K562 (cell line): ENCODE measurements around the gene HAPLN2. TPM values are rescaled to one million over a fixed set of nuclear protein-coding genes. Genes with fewer than 3 reads are reported as not detected.

Experiments used
- EHMT2 ChIP-seq: fragments of 450-650 bp; IDR thresholded peaks from 2 replicates; pipeline ENCODE4 v1.6.1; 2018; ENCODE audit warnings: antibody characterized with exemption
- ETV1 ChIP-seq: fragments of 450-650 bp; conservative IDR thresholded peaks from 2 replicates; pipeline ENCODE4 v1.6.1; 2016; ENCODE audit warnings: missing genetic modification characterization, control low read depth, low read depth, missing compliant biosample characterization
- FIP1L1 ChIP-seq: fragments of 200-400 bp; formaldehyde crosslinking; IDR thresholded peaks from 2 replicates; pipeline ENCODE4 v1.6.1; 2018; ENCODE audit warnings: mild to moderate bottlenecking, low read depth, low read length; ENCODE audit not compliant: poor library complexity, severe bottlenecking
- GABPB1 ChIP-seq: sonication (generic); formaldehyde crosslinking; IDR thresholded peaks from 2 replicates; pipeline ENCODE4 v1.8.0; 2022; ENCODE audit warnings: mild to moderate bottlenecking, missing genetic modification reagents
- HNRNPH1 ChIP-seq: fragments of 200-400 bp; formaldehyde crosslinking; optimal IDR thresholded peaks from 2 replicates; pipeline ENCODE3; 2017; ENCODE audit warnings: low read depth, mild to moderate bottlenecking, low read length, moderate library complexity
- HNRNPL ChIP-seq: fragments of 200-400 bp; formaldehyde crosslinking; IDR thresholded peaks from 2 replicates; pipeline ENCODE4 v1.6.1; 2017; ENCODE audit warnings: low read depth, mild to moderate bottlenecking, low read length
- KLF6 ChIP-seq: fragments of 250-450 bp; sonication (Bioruptor Pico); IDR thresholded peaks from 2 replicates; pipeline ENCODE4 v1.4.0; 2020; ENCODE audit warnings: mild to moderate bottlenecking, moderate library complexity, borderline replicate concordance
- MLLT1 ChIP-seq, 2 experiments: fragments of 450-650 bp; IDR thresholded peaks; 2 replicates each; pipeline ENCODE4 v1.6.1; 2016
- NR1H2 ChIP-seq: sonication (generic); formaldehyde crosslinking; IDR thresholded peaks from 2 replicates; pipeline ENCODE4 v1.4.0; 2020; ENCODE audit warnings: mild to moderate bottlenecking, missing genetic modification reagents
- NR2C1 ChIP-seq, 2 experiments: fragments of 450-650 bp; IDR thresholded peaks; 2 replicates each; pipeline ENCODE4 v1.6.1; 2017; ENCODE audit warnings: mild to moderate bottlenecking in 2 of 2, antibody characterized with exemption in 1 of 2, inconsistent platforms in 1 of 2, missing compliant biosample characterization in 1 of 2, missing genetic modification characterization in 1 of 2
- NR2C2 ChIP-seq, 2 experiments: fragments of 200-800 bp in 1 of 2; sonication (Bioruptor generic) in 1 of 2; sonication (generic) in 1 of 2; formaldehyde crosslinking in 1 of 2; IDR thresholded peaks; 2 replicates each; pipeline versions ENCODE4 v1.6.1 to v1.8.0; 2016 to 2022; ENCODE audit warnings: mild to moderate bottlenecking in 1 of 2, missing compliant biosample characterization in 1 of 2, missing genetic modification characterization in 1 of 2, missing genetic modification reagents in 1 of 2
- POLR2A ChIP-seq: fragments of 450-650 bp; conservative IDR thresholded peaks from 2 replicates; pipeline ENCODE4 v1.6.1; 2016
- POLR2G ChIP-seq: fragments of 200-400 bp; formaldehyde crosslinking; IDR thresholded peaks from 2 replicates; pipeline ENCODE4 v1.6.1; 2017; ENCODE audit warnings: low read depth, mild to moderate bottlenecking, antibody characterized with exemption, low read length, moderate library complexity
- SMAD4 ChIP-seq: fragments of 250-450 bp; sonication (Bioruptor Pico); conservative IDR thresholded peaks from 2 replicates; pipeline ENCODE4 v1.8.0; 2021; ENCODE audit warnings: inconsistent platforms, mild to moderate bottlenecking, moderate library complexity
- TARDBP ChIP-seq: fragments of 450-650 bp; IDR thresholded peaks from 2 replicates; pipeline ENCODE4 v1.6.1; 2016
- THRAP3 ChIP-seq: fragments of 450-650 bp; IDR thresholded peaks from 2 replicates; pipeline ENCODE4 v1.6.1; 2016; ENCODE audit warnings: mild to moderate bottlenecking, inconsistent platforms, borderline replicate concordance
- TRIM25 ChIP-seq: fragments of 450-650 bp; IDR thresholded peaks from 2 replicates; pipeline ENCODE4 v1.7.0; 2016; ENCODE audit warnings: borderline replicate concordance
- ZBTB33 ChIP-seq: sonication (generic); formaldehyde crosslinking; IDR thresholded peaks from 2 replicates; pipeline ENCODE4 v1.8.1; 2023; ENCODE audit warnings: mild to moderate bottlenecking, missing genetic modification reagents
- ZNF121 ChIP-seq: sonication (generic); formaldehyde crosslinking; conservative IDR thresholded peaks from 2 replicates; pipeline ENCODE4 v1.8.0; 2022; ENCODE audit warnings: missing genetic modification reagents
- ZNF3 ChIP-seq: fragments of 250-450 bp; sonication (Bioruptor Pico); IDR thresholded peaks from 2 replicates; pipeline ENCODE4 v1.5.0; 2021; ENCODE audit warnings: mild to moderate bottlenecking, moderate library complexity
- ZNF354B ChIP-seq: fragments of 250-450 bp; sonication (Bioruptor Pico); IDR thresholded peaks from 2 replicates; pipeline ENCODE4 v1.4.0; 2020
- ZNF384 ChIP-seq: IDR thresholded peaks from 2 replicates; pipeline ENCODE4 v1.6.1; 2012; ENCODE audit warnings: low read depth, low read length, improper control_type of control experiment
- polyA plus RNA-seq, 8 experiments: library from polyadenylated mRNA; depleted of rRNA in 4 of 8; stranded (reverse) in 5 of 8; unstranded in 3 of 8; fragments of >200 nt; fragmentation: Nextera tagmentation in 2 of 8; fragmentation: Illumina TruSeq in 1 of 8; extraction: Ambion mirVana in 2 of 8; extraction: Trizol in 1 of 8; gene quantifications; 2 replicates each; pipeline versions ENCODE4 v1.2.1 to v1.2.3, GENCODE V29; 2011 to 2014; ENCODE audit warnings: inconsistent platforms in 1 of 8, missing spikeins in 1 of 8
- total RNA-seq, 7 experiments: library from RNA; depleted of rRNA in 6 of 7; stranded (reverse); fragments of >200 nt in 6 of 7; fragmentation: Illumina TruSeq in 2 of 7; extraction: Trizol in 2 of 7; gene quantifications; 2 replicates each; pipeline versions ENCODE4 v1.2.1 to v1.2.3, GENCODE V29; 2011 to 2021; ENCODE audit warnings: low replicate concordance in 1 of 7

HAPLN2 gene
- total and polyA plus RNA-seq, 9 of the 15 experiments (the other 6 are each of a cell fraction or from before 2014, with no cell fraction given): 0.14 to 5.2 (median 3.8) TPM; not detected in 4

DNA sequence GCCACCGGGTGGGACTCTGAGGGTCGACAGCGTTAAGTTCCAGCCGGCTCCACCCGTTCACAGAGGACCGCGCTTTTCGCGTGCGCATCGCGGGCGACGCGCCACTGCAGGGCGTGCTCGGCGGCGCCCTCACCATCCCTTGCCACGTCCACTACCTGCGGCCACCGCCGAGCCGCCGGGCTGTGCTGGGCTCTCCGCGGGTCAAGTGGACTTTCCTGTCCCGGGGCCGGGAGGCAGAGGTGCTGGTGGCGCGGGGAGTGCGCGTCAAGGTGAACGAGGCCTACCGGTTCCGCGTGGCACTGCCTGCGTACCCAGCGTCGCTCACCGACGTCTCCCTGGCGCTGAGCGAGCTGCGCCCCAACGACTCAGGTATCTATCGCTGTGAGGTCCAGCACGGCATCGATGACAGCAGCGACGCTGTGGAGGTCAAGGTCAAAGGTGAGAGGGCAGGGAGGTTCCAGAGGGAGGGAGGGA is 27.6 kb downstream of the HAPLN2 start (continued):
- TF ChIP-seq NR2C2 (CRISPR knock-in tag; IDR thresholded peaks at IDR 0.05) (peak; percentile 74), NR2C2 (tag; IDR thresholded peaks at IDR 0.05) (peak; percentile 75), HNRNPL (0 out of 2 replicates have a peak, but pooled peaks have one; percentile 62), NR2C1 (IDR thresholded peaks at IDR 0.05) (peak; percentile 84), NR2C1 (tag; IDR thresholded peaks at IDR 0.05) (peak; percentile 87), ZNF3 (CRISPR knock-in tag) (no peak), TRIM25 (no peak), GABPB1 (no peak), ZNF384 (no peak), KLF6 (CRISPR knock-in tag) (no peak), EHMT2 (no peak), ZNF354B (CRISPR knock-in tag) (no peak), THRAP3 (no peak), NR1H2 (CRISPR knock-in tag) (no peak), MLLT1 (IDR thresholded peaks at IDR 0.05) (no peak), POLR2G (peak; percentile 73), ZBTB33 (CRISPR knock-in tag) (peak; percentile 97), ZNF121 (CRISPR knock-in tag) (no peak), FIP1L1 (peak; percentile 46), POLR2A (no peak), HNRNPH1 (no peak), TARDBP (no peak), SMAD4 (CRISPR knock-in tag) (no peak), ETV1 (tag) (no peak)
